Activated CD4-positive, alpha-beta memory T cell treated with anti-CD3 and anti-CD28 coated beads, Interleukin-2, amount 10 ng/mL, durations not matched to agents 7 days and 5 days (primary cell): Measurements from ENCODE around the gene DMTF1. TPM values are rescaled to one million over a fixed set of nuclear protein-coding genes. Genes with fewer than 3 reads are reported as not detected.

ENCODE experiments used
- CTCF ChIA-PET: fragments of 350-600 bp; sonication (Branson Sonifier 250); formaldehyde crosslinking; loops from one replicate; lab custom pipeline; 2021; ENCODE audit warnings: antibody characterized with exemption, inconsistent platforms; lab: Charles Lee
- POLR2A ChIA-PET: fragments of 350-600 bp; sonication (Branson Sonifier 250); formaldehyde crosslinking; loops from one replicate; lab custom pipeline; 2021; ENCODE audit warnings: antibody characterized with exemption; lab: Charles Lee
- DNase-seq: peaks from one replicate; pipeline ENCODE4 v3.0.0-alpha.2; 2020
- H3K27ac Mint-ChIP-seq: one replicate; pipeline ENCODE4 v1.8.0; 2021; ENCODE audit warnings: mild to moderate bottlenecking, mixed read lengths
- H3K27me3 Mint-ChIP-seq: one replicate; pipeline ENCODE4 v1.8.0; 2021; ENCODE audit warnings: mixed read lengths
- H3K36me3 Mint-ChIP-seq: one replicate; pipeline ENCODE4 v1.8.0; 2021; ENCODE audit warnings: low read depth, mixed read lengths
- H3K4me1 Mint-ChIP-seq: one replicate; pipeline ENCODE4 v1.8.0; 2021; ENCODE audit warnings: mixed read lengths
- H3K4me3 Mint-ChIP-seq: one replicate; pipeline ENCODE4 v1.8.0; 2021; ENCODE audit warnings: mild to moderate bottlenecking, mixed read lengths
- H3K9me3 Mint-ChIP-seq: one replicate; pipeline ENCODE4 v1.8.0; 2021; ENCODE audit warnings: mixed read lengths
- total RNA-seq, 2 experiments: library from RNA; stranded (reverse); gene quantifications; one replicate each; pipeline ENCODE4 v1.2.3, GENCODE V29; 2021

The DMTF1 gene
- total RNA-seq, 2 experiments from 2014 or later = 95.3 to 97.8 TPM

DNA sequence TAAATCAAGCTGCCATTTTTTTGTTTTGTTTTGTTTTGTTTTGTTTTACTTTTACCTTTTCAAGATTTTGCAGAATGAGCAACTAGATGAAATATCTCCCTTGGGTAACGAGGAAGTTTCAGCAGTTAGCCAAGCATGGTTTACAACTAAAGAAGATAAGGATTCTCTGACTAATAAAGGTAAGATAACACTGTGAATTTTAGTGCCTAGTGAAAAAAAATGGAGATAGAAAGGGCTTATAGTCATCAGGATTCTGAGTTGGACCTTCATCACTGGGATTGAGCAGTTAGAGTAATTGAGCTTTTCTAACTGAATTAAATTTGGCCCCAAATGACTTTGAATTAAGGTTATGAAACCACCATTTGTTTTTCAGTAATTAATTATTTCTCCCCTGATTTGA is 21.2 kb downstream of the DMTF1 start:
- CTCF ChIA-PET = interaction anchor here (1.1 kb wide), 1 partner anchor 22 kb away, joined by 3 read pairs; the partner anchor contains the start of gene DMTF1
- Mint-ChIP-seq H3K36me3 (peaks cover 70% of the 10 kb centered on the region), H3K4me1 (peaks cover 9% of the 10 kb centered on the region), H3K27me3 (no peaks in the 10 kb centered on the region), H3K9me3 (no peaks in the 10 kb centered on the region), H3K4me3 (no peak overlapping the region), H3K27ac (no peak overlapping the region)
- POLR2A ChIA-PET = interaction anchor here (0.9 to 4.7 kb wide), 2 partner anchors 20 to 39 kb away, joined by 4 to 19 read pairs; partner anchors contain the start of gene DMTF1
- DNase-seq = no peak

DNA sequence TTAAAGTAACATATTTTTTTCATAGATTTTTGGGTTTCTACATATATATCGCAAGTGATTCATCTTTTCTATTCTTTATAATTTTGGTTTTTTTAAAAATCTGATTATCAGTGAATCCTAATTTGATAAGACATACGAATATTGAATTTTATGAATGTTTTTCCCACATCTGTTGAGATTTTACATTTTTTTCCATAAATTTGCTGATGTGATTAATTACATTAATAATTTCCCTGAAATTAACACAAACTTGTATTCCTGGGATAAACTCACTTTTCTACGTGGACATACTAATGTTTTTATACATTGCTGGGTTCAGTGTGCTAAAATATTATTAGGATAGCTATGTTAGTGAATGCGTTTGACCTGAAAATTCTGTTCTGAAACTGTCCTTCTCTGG is 26.1 kb downstream of the DMTF1 start:
- peaks cover 25% of the 10 kb centered on the region for H3K4me1 Mint-ChIP-seq
- H3K27me3 Mint-ChIP-seq = no peaks in the 10 kb centered on the region
- no peak overlapping the region for H3K27ac Mint-ChIP-seq
- no peaks in the 10 kb centered on the region for H3K9me3 Mint-ChIP-seq
- POLR2A ChIA-PET = interaction anchor here (1.8 kb wide), 1 partner anchor 41 kb away, joined by 4 read pairs; the partner anchor contains the start of gene TMEM243
- no peak for DNase-seq
- CTCF ChIA-PET = no interaction called here
- H3K4me3 Mint-ChIP-seq = no peak overlapping the region
- peaks cover 69% of the 10 kb centered on the region for H3K36me3 Mint-ChIP-seq

DNA sequence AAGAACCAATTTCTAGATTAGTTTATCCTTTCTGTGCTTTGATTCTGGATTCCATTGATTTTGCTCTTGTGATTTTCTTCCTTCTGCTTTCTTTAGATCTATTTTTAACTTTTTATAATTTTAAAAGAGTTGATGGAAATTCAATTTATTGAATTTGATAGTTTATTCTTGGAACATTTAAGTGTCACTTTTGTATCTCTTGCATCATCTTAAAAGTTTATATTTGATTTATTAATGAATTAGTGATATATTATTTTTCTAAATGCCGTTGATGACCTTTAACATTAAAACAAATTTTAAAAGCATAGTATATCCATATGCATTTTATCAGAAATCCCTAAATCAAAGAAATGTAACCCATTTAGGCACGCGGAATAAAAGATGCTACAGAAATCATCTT is 26.9 kb downstream of the DMTF1 start:
- ChIA-PET CTCF (no interaction called here), POLR2A (no interaction called here)
- H3K4me3 Mint-ChIP-seq = no peak overlapping the region
- no peak overlapping the region for H3K27ac Mint-ChIP-seq
- H3K4me1 Mint-ChIP-seq = peaks cover 32% of the 10 kb centered on the region
- no peaks in the 10 kb centered on the region for H3K27me3 Mint-ChIP-seq
- no peaks in the 10 kb centered on the region for H3K9me3 Mint-ChIP-seq
- H3K36me3 Mint-ChIP-seq = peaks cover 69% of the 10 kb centered on the region
- DNase-seq = no peak

DNA sequence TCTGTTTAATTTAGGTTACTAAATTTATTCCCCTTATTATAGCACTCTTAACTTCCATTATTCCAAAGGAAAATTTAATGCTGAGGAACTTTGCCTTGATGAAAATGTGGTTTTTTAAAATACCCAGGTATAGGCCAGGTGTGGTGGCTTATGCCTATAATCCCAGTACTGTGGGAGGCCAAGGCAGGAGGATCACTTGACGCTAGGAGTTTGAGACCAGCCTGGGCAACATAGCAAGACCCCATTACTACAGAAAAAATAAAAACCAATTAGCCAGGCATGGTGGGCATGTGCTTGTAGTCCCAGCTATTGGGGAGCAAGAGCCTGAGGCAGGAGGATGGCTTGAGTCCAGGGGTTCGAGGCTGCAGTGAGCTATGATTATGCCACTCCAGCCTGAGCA is 34.9 kb downstream of the DMTF1 start:
- Mint-ChIP-seq H3K4me1 (peaks cover 29% of the 10 kb centered on the region), H3K27ac (no peak overlapping the region), H3K36me3 (peaks cover 73% of the 10 kb centered on the region), H3K9me3 (no peaks in the 10 kb centered on the region), H3K4me3 (no peak overlapping the region), H3K27me3 (no peaks in the 10 kb centered on the region)
- ChIA-PET POLR2A (interaction anchor here (3.5 kb wide), 1 partner anchor 34 kb away, joined by 20 read pairs; the partner anchor contains the start of gene DMTF1), CTCF (interaction anchor here (1.1 to 1.9 kb wide), 2 partner anchors 11 to 13 kb away, joined by 4 to 5 read pairs; no protein-coding TSS in a partner anchor)
- no peak for DNase-seq

DNA sequence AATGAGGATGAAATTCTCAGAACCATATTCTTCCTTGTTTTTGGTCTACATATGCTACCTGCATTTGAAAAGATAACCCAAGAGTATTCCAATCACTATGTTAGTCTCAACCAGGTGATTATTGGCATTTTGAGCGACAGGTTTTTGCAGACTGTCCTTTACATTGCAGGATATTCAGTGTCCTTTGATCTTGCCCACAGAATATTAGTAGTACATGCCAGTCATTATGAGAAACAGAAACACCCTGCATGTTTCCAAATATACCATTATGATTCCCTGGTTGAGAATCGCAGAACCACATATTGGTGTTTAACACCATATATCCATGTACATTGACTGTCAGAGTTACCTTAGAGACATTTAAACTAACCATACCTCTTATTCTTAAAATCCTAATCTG is 36.7 kb downstream of the DMTF1 start:
- ChIA-PET CTCF (no interaction called here), POLR2A (interaction anchor here (1.2 kb wide), 1 partner anchor 31 kb away, joined by 7 read pairs; the partner anchor contains the start of gene TMEM243)
- Mint-ChIP-seq H3K9me3 (no peaks in the 10 kb centered on the region), H3K36me3 (peaks cover 69% of the 10 kb centered on the region), H3K27me3 (no peaks in the 10 kb centered on the region), H3K27ac (no peak overlapping the region), H3K4me1 (peaks cover 15% of the 10 kb centered on the region), H3K4me3 (no peak overlapping the region)
- DNase-seq = no peak

DNA sequence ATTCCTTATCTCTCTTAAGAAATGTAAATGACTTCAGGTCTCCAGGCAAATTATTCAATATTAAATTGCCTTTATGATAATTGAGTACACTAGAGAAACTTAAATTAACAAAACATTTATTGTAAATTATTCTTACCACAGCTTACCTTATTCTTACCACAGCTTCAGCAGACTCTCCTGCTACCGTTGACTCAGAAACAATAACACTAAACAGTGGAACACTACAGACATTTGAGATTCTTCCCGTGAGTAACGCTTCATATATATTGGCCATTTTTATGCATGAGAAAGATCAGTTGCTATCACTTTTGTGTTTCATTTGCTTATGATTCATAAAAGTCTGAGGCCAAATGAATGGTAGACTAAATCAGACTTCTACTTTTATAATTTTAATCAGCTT is 38.5 kb downstream of the DMTF1 start:
- CTCF ChIA-PET = no interaction called here
- POLR2A ChIA-PET = interaction anchor here (1.4 to 2.1 kb wide), 2 partner anchors 22 to 39 kb away, joined by 3 to 8 read pairs; partner anchors contain the start of gene DMTF1
- H3K27ac Mint-ChIP-seq = no peak overlapping the region
- no peaks in the 10 kb centered on the region for H3K9me3 Mint-ChIP-seq
- no peak for DNase-seq
- peaks cover 10% of the 10 kb centered on the region for H3K4me1 Mint-ChIP-seq
- H3K4me3 Mint-ChIP-seq = no peak overlapping the region
- no peaks in the 10 kb centered on the region for H3K27me3 Mint-ChIP-seq
- H3K36me3 Mint-ChIP-seq = peaks cover 67% of the 10 kb centered on the region

DNA sequence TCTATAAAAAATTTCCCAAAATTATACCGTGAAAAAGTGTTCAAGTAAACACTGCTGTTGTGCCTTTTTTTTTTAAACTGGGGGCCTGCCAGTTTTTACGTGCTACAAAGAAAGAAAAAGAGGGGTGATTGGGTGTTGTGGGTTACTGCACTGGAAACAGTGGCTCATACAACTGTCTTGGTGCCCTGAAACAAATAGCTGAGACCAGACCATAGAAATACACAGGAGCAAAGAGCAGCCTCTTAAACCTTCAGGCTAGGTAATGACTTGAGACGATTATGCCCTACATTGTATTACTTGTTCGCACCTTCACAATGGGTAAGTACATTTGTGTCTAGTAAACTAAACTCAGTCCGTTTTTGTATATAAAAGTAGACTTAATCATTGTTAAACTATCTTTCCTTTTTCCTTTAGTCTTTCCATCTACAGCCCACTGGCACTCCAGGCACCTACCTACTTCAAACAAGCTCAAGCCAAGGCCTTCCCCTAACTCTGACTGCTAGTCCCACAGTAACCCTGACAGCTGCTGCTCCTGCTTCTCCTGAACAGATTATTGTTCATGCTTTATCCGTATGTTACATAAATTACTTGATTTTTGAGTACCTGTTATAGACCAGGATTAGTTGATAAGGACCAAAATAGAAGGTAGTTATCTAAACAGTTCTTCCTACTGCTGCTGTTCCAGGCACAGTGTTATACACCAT is 40.7 kb downstream of the DMTF1 start:
- Mint-ChIP-seq H3K27me3 (no peaks in the 10 kb centered on the region), H3K36me3 (peaks cover 72% of the 10 kb centered on the region), H3K4me1 (peaks cover 11% of the 10 kb centered on the region), H3K27ac (peak overlapping the region; percentile 9), H3K9me3 (no peaks in the 10 kb centered on the region), H3K4me3 (no peak overlapping the region)
- DNase-seq = no peak
- POLR2A ChIA-PET = interaction anchor here (0.7 to 1.5 kb wide), 4 partner anchors 17 to 34 kb away, joined by 3 to 5 read pairs (median 4); no protein-coding TSS in a partner anchor
- CTCF ChIA-PET = interaction anchor here (0.9 kb wide), 1 partner anchor 19 kb away, joined by 3 read pairs; no protein-coding TSS in a partner anchor

DNA sequence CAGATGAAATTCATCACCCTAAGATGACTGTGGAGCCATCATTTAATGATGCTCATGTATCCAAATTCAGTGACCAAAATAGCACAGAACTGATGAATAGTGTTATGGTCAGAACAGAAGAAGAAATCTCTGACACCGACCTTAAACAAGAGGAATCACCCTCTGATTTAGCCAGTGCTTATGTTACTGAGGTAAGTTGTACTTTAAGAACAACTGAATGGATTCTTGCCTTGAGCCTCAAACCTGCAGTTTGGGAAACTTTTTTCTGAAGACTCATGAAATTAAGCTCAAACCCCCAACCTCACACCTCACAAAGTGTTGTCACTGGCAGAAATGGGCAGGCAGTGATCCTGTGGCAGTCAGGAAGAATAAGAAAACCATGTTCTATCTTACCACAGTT is 41.7 kb downstream of the DMTF1 start:
- Mint-ChIP-seq H3K27me3 (no peaks in the 10 kb centered on the region), H3K9me3 (peaks cover 2% of the 10 kb centered on the region), H3K27ac (peak overlapping the region; percentile 42), H3K36me3 (peaks cover 74% of the 10 kb centered on the region), H3K4me1 (peaks cover 14% of the 10 kb centered on the region), H3K4me3 (no peak overlapping the region)
- POLR2A ChIA-PET = interaction anchor here (0.9 to 1.9 kb wide), 2 partner anchors 9 to 41 kb away, joined by 3 to 6 read pairs; partner anchors contain the start of gene DMTF1
- CTCF ChIA-PET = no interaction called here
- DNase-seq = no peak

DNA sequence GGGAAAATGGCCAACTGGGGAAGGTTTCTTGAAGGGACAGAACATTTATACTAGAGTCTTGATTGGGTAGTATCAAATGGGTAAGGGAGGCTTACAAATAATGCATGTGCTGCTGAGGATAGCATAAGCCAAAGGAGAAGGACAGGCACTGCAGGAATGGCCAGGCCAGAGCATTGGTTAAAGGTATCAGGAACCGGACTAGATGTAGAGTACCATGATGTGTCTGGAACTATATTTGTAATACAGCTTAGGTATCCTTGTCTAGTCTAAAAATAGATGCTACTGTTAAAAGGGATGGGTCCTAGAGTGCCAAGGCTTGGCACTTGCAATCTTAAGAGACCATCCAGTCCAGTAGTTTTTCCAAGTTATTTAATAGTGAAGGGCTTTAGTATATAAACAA is 47.0 kb downstream of the DMTF1 start:
- no peak overlapping the region for H3K4me3 Mint-ChIP-seq
- POLR2A ChIA-PET = interaction anchor here (0.9 to 2.6 kb wide), 7 partner anchors 13 to 47 kb away, joined by 3 to 15 read pairs (median 4); partner anchors contain the start of genes DMTF1 and TMEM243
- H3K36me3 Mint-ChIP-seq = peaks cover 91% of the 10 kb centered on the region
- no peaks in the 10 kb centered on the region for H3K27me3 Mint-ChIP-seq
- DNase-seq = no peak
- CTCF ChIA-PET = interaction anchor here (3.1 kb wide), 1 partner anchor 14 kb away, joined by 13 read pairs; no protein-coding TSS in a partner anchor
- peaks cover 22% of the 10 kb centered on the region for H3K9me3 Mint-ChIP-seq
- H3K4me1 Mint-ChIP-seq = peaks cover 25% of the 10 kb centered on the region
- no peak overlapping the region for H3K27ac Mint-ChIP-seq

DNA sequence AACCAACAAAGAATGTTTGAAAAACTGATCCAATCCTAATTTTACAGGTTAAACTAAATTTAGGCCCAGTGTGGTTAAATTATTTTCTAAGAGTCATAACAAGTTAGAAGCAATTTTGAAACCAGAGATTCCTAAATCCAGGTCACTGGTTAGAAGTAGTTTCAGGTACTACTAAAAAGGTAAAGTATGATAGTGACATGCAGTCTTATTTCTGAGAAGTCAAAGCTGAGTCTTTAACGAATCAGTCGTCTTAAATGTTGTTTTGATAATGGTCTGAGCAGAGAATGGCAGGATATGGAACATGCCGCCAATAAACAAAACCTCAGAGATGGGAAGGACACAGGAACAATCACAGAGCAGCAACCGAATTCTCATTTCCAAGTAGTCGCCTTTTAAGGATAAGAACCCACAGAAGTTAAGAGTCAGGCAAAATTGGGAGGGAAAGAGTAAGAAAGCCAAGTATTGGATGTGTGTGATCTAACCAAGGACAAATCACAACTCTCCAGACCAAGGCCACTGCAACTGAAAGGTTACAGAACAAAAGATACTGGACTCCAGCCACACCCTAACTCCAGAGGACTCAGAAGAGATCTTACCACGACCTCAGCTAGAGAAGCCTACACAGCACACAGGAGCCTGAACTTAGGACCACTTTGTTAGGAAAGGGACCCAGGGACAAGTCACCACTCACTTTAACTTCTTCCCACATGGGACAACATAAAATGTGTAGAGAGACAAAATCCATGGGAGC is 47.6 kb downstream of the DMTF1 start:
- POLR2A ChIA-PET = interaction anchor here (1.7 to 2.6 kb wide), 3 partner anchors 12 to 48 kb away, joined by 4 to 15 read pairs (median 11); partner anchors contain the start of gene DMTF1
- peaks cover 24% of the 10 kb centered on the region for H3K9me3 Mint-ChIP-seq

DNA sequence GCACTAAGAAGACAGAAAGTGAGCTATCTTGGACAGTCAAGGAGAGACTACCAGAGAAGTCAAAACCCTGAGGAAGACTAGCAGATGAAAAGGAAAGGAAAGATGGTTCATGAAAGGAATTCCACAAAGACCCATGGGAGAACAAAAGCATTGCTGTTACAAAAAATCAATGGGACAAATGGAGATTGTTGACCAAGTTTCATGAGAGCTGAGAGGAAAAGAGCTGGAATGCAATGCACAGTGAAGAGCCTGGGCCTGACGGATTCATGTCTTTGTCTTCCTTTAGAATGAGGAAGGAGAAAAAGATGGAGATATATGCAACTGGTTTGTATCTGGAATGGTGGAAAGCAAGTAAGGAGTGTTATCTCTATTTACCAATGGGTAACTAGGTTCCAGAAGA is 50.0 kb downstream of the DMTF1 start:
- Mint-ChIP-seq H3K27me3 (no peaks in the 10 kb centered on the region), H3K4me3 (no peak overlapping the region), H3K9me3 (peaks cover 38% of the 10 kb centered on the region), H3K27ac (no peak overlapping the region), H3K4me1 (peaks cover 27% of the 10 kb centered on the region), H3K36me3 (peaks cover 97% of the 10 kb centered on the region)
- DNase-seq = no peak
- CTCF ChIA-PET = interaction anchor here (1.1 kb wide), 1 partner anchor 34 kb away, joined by 4 read pairs; no protein-coding TSS in a partner anchor
- POLR2A ChIA-PET = interaction anchor here (2.1 to 3.5 kb wide), 4 partner anchors 7 to 18 kb away, joined by 9 to 16 read pairs (median 10); partner anchors contain the start of gene TMEM243

More for the DNA sequence above, 47.6 kb downstream of the DMTF1 start:
- Mint-ChIP-seq H3K27me3 (no peaks in the 10 kb centered on the region), H3K27ac (no peak overlapping the region), H3K4me3 (no peak overlapping the region), H3K36me3 (peaks cover 93% of the 10 kb centered on the region), H3K4me1 (peaks cover 25% of the 10 kb centered on the region)
- DNase-seq = no peak
- CTCF ChIA-PET = interaction anchor here (3.1 kb wide), 1 partner anchor 13 kb away, joined by 13 read pairs; no protein-coding TSS in a partner anchor

DNA sequence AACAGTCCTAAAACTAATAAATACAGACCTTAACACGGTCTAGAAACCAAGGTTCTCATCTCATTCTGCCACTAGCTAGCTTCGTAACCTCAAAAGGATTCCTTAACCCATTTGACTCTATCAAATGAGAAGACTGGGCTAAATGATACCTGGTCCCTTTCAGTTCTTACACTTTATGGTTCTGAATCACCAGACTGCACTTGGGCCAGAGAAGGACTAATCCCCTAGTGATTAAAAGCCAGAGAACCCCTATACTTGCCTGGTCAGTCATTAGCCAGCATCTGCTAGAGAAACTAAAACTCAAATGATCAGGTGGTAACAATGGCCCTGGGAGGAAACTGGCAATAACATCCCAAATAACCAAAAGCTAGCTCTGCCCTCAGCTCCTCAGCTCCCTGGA is 50.5 kb downstream of the DMTF1 start:
- Mint-ChIP-seq H3K4me1 (peaks cover 25% of the 10 kb centered on the region), H3K27ac (no peak overlapping the region), H3K36me3 (peaks cover 96% of the 10 kb centered on the region), H3K27me3 (no peaks in the 10 kb centered on the region), H3K4me3 (no peak overlapping the region), H3K9me3 (peaks cover 38% of the 10 kb centered on the region)
- ChIA-PET POLR2A (interaction anchor here (1.3 to 3.5 kb wide), 5 partner anchors 7 to 49 kb away, joined by 3 to 16 read pairs (median 9); partner anchors contain the start of gene TMEM243), CTCF (no interaction called here)
- no peak for DNase-seq
